Thyroid gland (tissue), 4 donors: ENCODE results near the gene BHLHE41.

Experiments used
- CTCF ChIP-seq, 6 experiments: fragments of 200-600 bp in 3 of 6; fragments of 450-650 bp in 3 of 6; sonication (generic) in 3 of 6; IDR thresholded peaks; one replicate each; pipeline ENCODE4 v1.5.1; 2016 to 2019; ENCODE audit warnings: antibody characterized with exemption in 6 of 6, mild to moderate bottlenecking in 2 of 6, inconsistent platforms in 1 of 6, moderate library complexity in 1 of 6
- POLR2A ChIP-seq, 2 donors: fragments of 450-650 bp; IDR thresholded peaks; one replicate each; pipeline ENCODE4 v1.6.1; 2017; ENCODE audit warnings: antibody characterized with exemption in 2 of 2, mild to moderate bottlenecking in 2 of 2, moderate library complexity in 1 of 2

GRCh38 chr12:26148291-26148690 lies 23.5 kb upstream of the BHLHE41 start:
- no peak for TF ChIP-seq CTCF (IDR thresholded peaks at IDR 0.05)
- TF ChIP-seq POLR2A (IDR thresholded peaks at IDR 0.05) = no peak
